Chondrocyte (in vitro differentiated cells): ENCODE measurements around the gene GLYATL1. TPM values are rescaled to one million over a fixed set of nuclear protein-coding genes. Genes with fewer than 3 reads are reported as not detected.
"Not testable (repeated sequence)": the region's sequence is repeated elsewhere in the genome, so short reads cannot be mapped to it uniquely, and the experiment has no call there.

ENCODE experiments used
- DNase-seq: peaks from one replicate; pipeline ENCODE4 v3.0.0; 2021; ENCODE audit warnings: mixed read lengths, low spot score
- H3K27ac Mint-ChIP-seq: one replicate; pipeline ENCODE4 v1.8.0; 2021; ENCODE audit warnings: mild to moderate bottlenecking, moderate library complexity, mixed read lengths; ENCODE audit not compliant: unreplicated experiment
- H3K27me3 Mint-ChIP-seq: 2 replicates; pipeline ENCODE4 v1.8.0; 2021; ENCODE audit warnings: low read depth, mixed read lengths
- H3K36me3 Mint-ChIP-seq: 2 replicates; pipeline ENCODE4 v1.8.0; 2021; ENCODE audit warnings: low read depth, mixed read lengths
- H3K4me1 Mint-ChIP-seq: 2 replicates; pipeline ENCODE4 v1.8.0; 2021; ENCODE audit warnings: low read depth, mild to moderate bottlenecking, mixed read lengths
- H3K4me3 Mint-ChIP-seq: one replicate; pipeline ENCODE4 v1.8.0; 2021; ENCODE audit warnings: mild to moderate bottlenecking, moderate library complexity, mixed read lengths; ENCODE audit not compliant: unreplicated experiment
- H3K9me3 Mint-ChIP-seq: 2 replicates; pipeline ENCODE4 v1.8.0; 2021; ENCODE audit warnings: low read depth, mixed read lengths
- CTCF ChIP-seq: fragments of 200-600 bp; sonication (generic); IDR thresholded peaks from 2 replicates; pipeline ENCODE4 v1.5.0; 2021; ENCODE audit warnings: antibody characterized with exemption, mild to moderate bottlenecking, moderate library complexity
- total RNA-seq: library from RNA; stranded (reverse); gene quantifications from 3 replicates; pipeline ENCODE4 v1.2.1, GENCODE V29; 2021

The GLYATL1 gene
- total RNA-seq, 1 donor from 2014 or later, result not detected

GRCh38 chr11:58992489-58992888 lies 53.2 kb downstream of the GLYATL1 start:
- Mint-ChIP-seq H3K27me3 (peaks cover 12% of the 10 kb centered on the region), H3K4me1 (no peaks in the 10 kb centered on the region), H3K36me3 (no peaks in the 10 kb centered on the region), H3K27ac (no peak overlapping the region), H3K4me3 (no peak overlapping the region), H3K9me3 (no peaks in the 10 kb centered on the region)
- TF ChIP-seq CTCF, result no peak
- no peak for DNase-seq

- TF ChIP-seq CTCF, result no peak
- H3K36me3 Mint-ChIP-seq, result no peaks in the 10 kb centered on the region
- DNase-seq, result no peak
- no peaks in the 10 kb centered on the region for H3K4me1 Mint-ChIP-seq
- peaks cover 15% of the 10 kb centered on the region for H3K27me3 Mint-ChIP-seq
- H3K9me3 Mint-ChIP-seq, result no peaks in the 10 kb centered on the region
- no peak overlapping the region for H3K4me3 Mint-ChIP-seq
- no peak overlapping the region for H3K27ac Mint-ChIP-seq
Observed at GRCh38 chr11:58994171-58994570, 54.9 kb downstream of the GLYATL1 start.

- Mint-ChIP-seq H3K4me1 (no peaks in the 10 kb centered on the region), H3K36me3 (no peaks in the 10 kb centered on the region), H3K4me3 (no peak overlapping the region), H3K27ac (no peak overlapping the region), H3K27me3 (peaks cover 20% of the 10 kb centered on the region), H3K9me3 (no peaks in the 10 kb centered on the region)
- no peak for DNase-seq
- TF ChIP-seq CTCF, result no peak
Observed at GRCh38 chr11:58998480-58999290, 59.4 kb downstream of the GLYATL1 start.

- Mint-ChIP-seq H3K4me1 (no peaks in the 10 kb centered on the region), H3K36me3 (no peaks in the 10 kb centered on the region), H3K27ac (no peak overlapping the region), H3K9me3 (no peaks in the 10 kb centered on the region), H3K27me3 (peaks cover 19% of the 10 kb centered on the region), H3K4me3 (no peak overlapping the region)
- no peak for TF ChIP-seq CTCF
- no peak for DNase-seq
Observed at GRCh38 chr11:58999291-58999680, 60.0 kb downstream of the GLYATL1 start.

GRCh38 chr11:59000003-59000402 lies 60.7 kb downstream of the GLYATL1 start:
- H3K36me3 Mint-ChIP-seq, result no peaks in the 10 kb centered on the region
- H3K27me3 Mint-ChIP-seq, result peaks cover 22% of the 10 kb centered on the region
- no peak overlapping the region for H3K27ac Mint-ChIP-seq
- TF ChIP-seq CTCF, result no peak
- H3K9me3 Mint-ChIP-seq, result no peaks in the 10 kb centered on the region
- H3K4me1 Mint-ChIP-seq, result no peaks in the 10 kb centered on the region
- no peak for DNase-seq
- no peak overlapping the region for H3K4me3 Mint-ChIP-seq

GRCh38 chr11:59002006-59002405 lies 62.7 kb downstream of the GLYATL1 start:
- H3K9me3 Mint-ChIP-seq, H3K4me3 Mint-ChIP-seq, H3K27ac Mint-ChIP-seq, H3K4me1 Mint-ChIP-seq, DNase-seq, H3K36me3 Mint-ChIP-seq: not testable (repeated sequence)
- peaks cover 17% of the 10 kb centered on the region for H3K27me3 Mint-ChIP-seq
